GM12878 (cell line): Measurements from ENCODE around the gene MASP1. TPM values are rescaled to one million over a fixed set of nuclear protein-coding genes. Genes with fewer than 3 reads are reported as not detected.

ENCODE experiments used
- ATAC-seq: fragments of 200-7000 bp; cut with Tn5 transposase; 3 replicates; pipeline ENCODE4 v1.9.1; 2020; ENCODE audit warnings: mild to moderate bottlenecking, moderate library complexity
- BruUV-seq: library from RNA; stranded (reverse); fragments of 400-500 nt; replicated peaks from 2 replicates; lab custom pipeline; 2021; lab: Mats Ljungman, UMichigan
- CTCF ChIA-PET: fragments of 300-600 bp; sonication (Branson Sonifier 250); formaldehyde crosslinking; extraction: SDS; loops from one replicate; lab custom pipeline; 2021; ENCODE audit warnings: inconsistent platforms; lab: Yijun Ruan, JAX
- POLR2A ChIA-PET: fragments of 350-600 bp; formaldehyde crosslinking; extraction: SDS; loops from one replicate; lab custom pipeline; 2021; ENCODE audit warnings: inconsistent platforms; lab: Charles Lee
- RAD21 ChIA-PET: fragments of 300-600 bp; sonication (Branson Sonifier 250); formaldehyde crosslinking; loops from one replicate; lab custom pipeline; 2023; ENCODE audit warnings: antibody characterized with exemption; ENCODE audit not compliant: unreplicated experiment; lab: Charles Lee
- SMC1A ChIA-PET: fragments of 300-600 bp; sonication (Branson Sonifier 250); formaldehyde crosslinking; loops from one replicate; lab custom pipeline; 2023; ENCODE audit not compliant: unreplicated experiment, uncharacterized antibody; lab: Charles Lee
- DNase-seq: peaks from one replicate; pipeline ENCODE4 v3.0.0-alpha.2; 2011; ENCODE audit warnings: low read depth, low spot score
- FAIRE-seq: peaks from 3 replicates; lab custom pipeline; 2011; peaks lifted over from hg19 to GRCh38; lab: Jason Lieb, UNC
- H2AFZ ChIP-seq: 2 replicates; pipeline ENCODE4 v1.6.0; 2011; ENCODE audit warnings: low read depth, low read length, control low read depth; ENCODE audit not compliant: control insufficient read depth
- H3K27ac ChIP-seq: 2 replicates; pipeline ENCODE4 v1.5.1; 2011; ENCODE audit warnings: control low read depth; ENCODE audit not compliant: control insufficient read depth, insufficient read depth
- H3K27me3 ChIP-seq, 2 experiments: replicated peaks in 1 of 2; 2 replicates each; pipeline versions ENCODE4 v1.6.0 to v1.6.1; 2011; ENCODE audit warnings: low read length in 1 of 2; ENCODE audit not compliant: control insufficient read depth in 2 of 2, insufficient read depth in 2 of 2
- H3K36me3 ChIP-seq, 2 experiments: 2 replicates each; pipeline ENCODE4 v1.5.1; 2011; ENCODE audit warnings: low read length in 1 of 2; ENCODE audit not compliant: control insufficient read depth in 2 of 2, insufficient read depth in 2 of 2
- H3K4me1 ChIP-seq: 2 replicates; pipeline ENCODE4 v1.6.1; 2011; ENCODE audit warnings: mild to moderate bottlenecking, low read length, moderate library complexity, mixed read lengths; ENCODE audit not compliant: control insufficient read depth, insufficient read depth
- H3K4me2 ChIP-seq: 2 replicates; pipeline ENCODE4 v1.6.0; 2011; ENCODE audit warnings: control low read depth; ENCODE audit not compliant: control insufficient read depth, insufficient read depth
- H3K4me3 ChIP-seq: fragments of 200-600 bp; sonication (generic); 2 replicates; pipeline ENCODE4 v1.5.1; 2016
- H3K79me2 ChIP-seq: 2 replicates; pipeline ENCODE4 v1.6.0; 2011; ENCODE audit warnings: low read length; ENCODE audit not compliant: control insufficient read depth, insufficient read depth
- H3K9ac ChIP-seq: 2 replicates; pipeline ENCODE4 v1.8.0; 2011; ENCODE audit warnings: low read length, control low read depth, mixed read lengths; ENCODE audit not compliant: control insufficient read depth, insufficient read depth
- H3K9me3 ChIP-seq: replicated peaks from 3 replicates; pipeline ENCODE4 v1.5.1; 2011; ENCODE audit warnings: mild to moderate bottlenecking, low read length; ENCODE audit not compliant: control insufficient read depth, insufficient read depth
- H4K20me1 ChIP-seq: 2 replicates; pipeline ENCODE4 v1.6.0; 2011; ENCODE audit not compliant: control insufficient read depth, insufficient read depth
- FOS ChIP-seq: IDR thresholded peaks from 3 replicates; pipeline ENCODE4 v1.6.1; 2011; ENCODE audit warnings: borderline replicate concordance; ENCODE audit not compliant: insufficient read length; ENCODE audit errors: extremely low read depth
- NR2C1 ChIP-seq: fragments of 450-650 bp; IDR thresholded peaks from 2 replicates; pipeline ENCODE4 v1.6.1; 2017; ENCODE audit warnings: antibody characterized with exemption, mild to moderate bottlenecking, moderate library complexity
- SMC3 ChIP-seq: IDR thresholded peaks from 2 replicates; pipeline ENCODE4 v1.6.1; 2011; ENCODE audit warnings: low read length, improper control_type of control experiment, borderline replicate concordance
- WGBS: methylation state at CpG from one replicate; pipeline ENCODE4 v1.1.6; 2016; ENCODE audit warnings: low lambda C conversion rate; ENCODE audit not compliant: insufficient replicate concordance, insufficient coverage; ENCODE audit errors: missing lambda C conversion rate; 5-methylcytosine and 5-hydroxymethylcytosine counted together
- in situ Hi-C: fragments of 300-500 bp; cut with MboI; formaldehyde crosslinking; loops from 9 replicates; pipeline ENCODE4 v1.14.3; 2018; ENCODE audit warnings: mixed read lengths
- intact Hi-C: fragments of 100-400 bp; cut with micrococcal nuclease; formaldehyde crosslinking; loops from one replicate; pipeline ENCODE4 v1.14.2; 2022; ENCODE audit not compliant: unreplicated experiment
- polyA plus RNA-seq, 11 experiments: library from polyadenylated mRNA; depleted of rRNA in 4 of 11; unstranded in 6 of 11; stranded (reverse) in 5 of 11; fragments of >200 nt; fragmentation: Nextera tagmentation in 4 of 11; fragmentation: Illumina TruSeq in 1 of 11; extraction: Ambion mirVana in 4 of 11; extraction: Trizol in 1 of 11; gene quantifications; 1 replicate in 1 of 11; 2 replicates in 10 of 11; pipeline versions ENCODE4 v1.2.1 to v1.2.3, GENCODE V29; 2011 to 2016; ENCODE audit warnings: inconsistent platforms in 2 of 11, missing spikeins in 2 of 11, low read depth in 1 of 11
- total RNA-seq, 4 experiments: library from RNA; depleted of rRNA in 3 of 4; stranded (reverse); fragments of >200 nt in 3 of 4; fragmentation: Illumina TruSeq in 1 of 4; extraction: Trizol in 1 of 4; gene quantifications; 2 replicates each; pipeline versions ENCODE4 v1.2.1 to v1.2.3, GENCODE V29; 2013 to 2021
- TF ChIP-seq, protein P1 (sequence below): fragments of 450-650 bp; IDR thresholded peaks from 2 replicates; pipeline ENCODE4 v1.6.1; 2017; ENCODE audit warnings: antibody characterized with exemption, mild to moderate bottlenecking, moderate library complexity

MASP1 gene
- total and polyA plus RNA-seq, 10 of the 15 experiments (the other 5 are each of a cell fraction or from before 2014, with no cell fraction given) = 0.05 TPM; not detected in 9

DNA sequence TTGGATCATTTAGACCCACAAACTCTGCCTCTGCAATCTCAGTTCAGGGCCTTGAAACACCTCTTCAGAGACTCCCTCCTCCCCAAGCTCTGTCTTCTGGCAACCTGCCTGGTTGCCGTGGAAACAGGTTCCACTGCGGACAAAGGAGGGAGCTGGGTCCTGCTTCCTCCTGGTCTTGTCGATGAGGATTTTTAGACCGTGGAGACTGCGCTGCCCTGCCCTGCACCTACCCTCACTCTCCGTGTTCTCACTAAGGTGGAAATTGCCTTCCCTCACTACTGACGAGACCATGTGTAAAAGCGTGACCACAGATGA lies 94.2 kb downstream of the MASP1 start, which contains the start of gene RTP1:
RTP1 (plus strand) TSS at position 152 of the 315 bp plus-strand sequence; CDS start at position 182, 30 bp downstream.
- ChIA-PET CTCF (no interaction called here), SMC1A (interaction anchor here (1.6 kb wide), 1 partner anchor 27 kb away, joined by 3 read pairs; no protein-coding TSS in a partner anchor), POLR2A (interaction anchor here (0.6 kb wide), 1 partner anchor 1566 kb away, joined by 3 read pairs; no protein-coding TSS in a partner anchor), RAD21 (no interaction called here)
- no TSS peak for BruUV-seq
- in situ Hi-C loops = no loop called here
- WGBS = 69% methylated on average over 8 of the region's 8 CpGs
- H3K27me3 ChIP-seq = no peaks in the 10 kb centered on the region; a peak in 1 of 4 replicates
- H3K9me3 ChIP-seq = no peaks in the 10 kb centered on the region
- no peak within 1 kb of the TSS for H3K27ac ChIP-seq
- no peak within 1 kb of the TSS for H3K4me2 ChIP-seq
- H3K79me2 ChIP-seq = no peaks in the 10 kb centered on the region
- FAIRE-seq (no peak), DNase-seq (no peak), ATAC-seq (no peak)
- intact Hi-C loops = no loop called here
- H4K20me1 ChIP-seq = no peaks in the 10 kb centered on the region
- H3K4me1 ChIP-seq = no peaks in the 10 kb centered on the region
- no peaks in the 10 kb centered on the region for H3K36me3 ChIP-seq
- H3K4me3 ChIP-seq = no peak within 1 kb of the TSS
- no peak for TF ChIP-seq NR2C1
- TF ChIP-seq SMC3 = no peak
- TF ChIP-seq FOS = no peak
- TF ChIP-seq, protein P1, sequence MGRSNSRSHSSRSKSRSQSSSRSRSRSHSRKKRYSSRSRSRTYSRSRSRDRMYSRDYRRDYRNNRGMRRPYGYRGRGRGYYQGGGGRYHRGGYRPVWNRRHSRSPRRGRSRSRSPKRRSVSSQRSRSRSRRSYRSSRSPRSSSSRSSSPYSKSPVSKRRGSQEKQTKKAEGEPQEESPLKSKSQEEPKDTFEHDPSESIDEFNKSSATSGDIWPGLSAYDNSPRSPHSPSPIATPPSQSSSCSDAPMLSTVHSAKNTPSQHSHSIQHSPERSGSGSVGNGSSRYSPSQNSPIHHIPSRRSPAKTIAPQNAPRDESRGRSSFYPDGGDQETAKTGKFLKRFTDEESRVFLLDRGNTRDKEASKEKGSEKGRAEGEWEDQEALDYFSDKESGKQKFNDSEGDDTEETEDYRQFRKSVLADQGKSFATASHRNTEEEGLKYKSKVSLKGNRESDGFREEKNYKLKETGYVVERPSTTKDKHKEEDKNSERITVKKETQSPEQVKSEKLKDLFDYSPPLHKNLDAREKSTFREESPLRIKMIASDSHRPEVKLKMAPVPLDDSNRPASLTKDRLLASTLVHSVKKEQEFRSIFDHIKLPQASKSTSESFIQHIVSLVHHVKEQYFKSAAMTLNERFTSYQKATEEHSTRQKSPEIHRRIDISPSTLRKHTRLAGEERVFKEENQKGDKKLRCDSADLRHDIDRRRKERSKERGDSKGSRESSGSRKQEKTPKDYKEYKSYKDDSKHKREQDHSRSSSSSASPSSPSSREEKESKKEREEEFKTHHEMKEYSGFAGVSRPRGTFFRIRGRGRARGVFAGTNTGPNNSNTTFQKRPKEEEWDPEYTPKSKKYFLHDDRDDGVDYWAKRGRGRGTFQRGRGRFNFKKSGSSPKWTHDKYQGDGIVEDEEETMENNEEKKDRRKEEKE = no peak
- H3K9ac ChIP-seq = no peak within 1 kb of the TSS
- H2AFZ ChIP-seq = no peak within 1 kb of the TSS
